ENCODE results near the gene CDKN3.

CDKN3 gene

DNA sequence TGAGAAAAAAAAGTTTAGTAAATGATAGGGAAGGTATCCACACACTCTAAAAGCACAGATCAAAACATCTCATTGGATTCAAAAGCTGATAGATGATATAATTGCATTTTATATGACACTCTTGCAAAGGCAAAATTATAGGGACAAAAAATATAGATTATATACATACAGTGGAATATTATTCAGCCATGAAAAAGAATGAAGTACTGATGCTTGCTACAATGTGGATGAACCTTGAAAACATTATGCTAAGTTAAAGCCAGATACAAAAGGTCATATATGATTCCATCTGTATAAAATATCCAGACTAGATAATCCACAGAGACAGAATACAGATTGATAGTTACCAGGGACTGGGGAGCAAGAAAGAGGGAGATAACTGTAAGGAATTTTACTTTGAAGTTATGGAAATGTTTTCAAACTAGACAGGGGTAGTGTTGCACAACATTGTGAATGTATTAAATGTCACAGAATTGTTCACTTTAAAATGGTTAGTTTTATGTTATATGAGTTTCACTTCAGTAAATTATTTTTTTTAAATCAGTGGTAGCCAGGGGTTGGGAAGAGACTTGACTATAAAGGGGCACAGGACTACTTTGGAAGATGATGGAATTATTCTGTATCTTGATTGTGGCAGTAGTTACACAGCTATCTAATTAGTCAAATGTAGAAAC, 41.7 kb upstream of the CDKN3 start:
- Histone ChIP-seq H3K9me3 (ENCODE audit: control insufficient read depth, low read length) (peaks cover 5% of the 10 kb centered on the region), H3K4me1 (ENCODE audit: control insufficient read depth, insufficient read depth, low read length) (no peaks in the 10 kb centered on the region), H3K4me3 (ENCODE audit: insufficient read depth, low read depth, low read length) (no peak overlapping the region), H3K27me3 (ENCODE audit: control insufficient read depth, insufficient read depth, low read length, poor library complexity, severe bottlenecking) (no peaks in the 10 kb centered on the region), H3K36me3 (ENCODE audit: control insufficient read depth, insufficient read depth, low read length) (no peaks in the 10 kb centered on the region), H3K27ac (ENCODE audit: insufficient read depth, low read depth, low read length, poor library complexity, severe bottlenecking) (no peak overlapping the region)

DNA sequence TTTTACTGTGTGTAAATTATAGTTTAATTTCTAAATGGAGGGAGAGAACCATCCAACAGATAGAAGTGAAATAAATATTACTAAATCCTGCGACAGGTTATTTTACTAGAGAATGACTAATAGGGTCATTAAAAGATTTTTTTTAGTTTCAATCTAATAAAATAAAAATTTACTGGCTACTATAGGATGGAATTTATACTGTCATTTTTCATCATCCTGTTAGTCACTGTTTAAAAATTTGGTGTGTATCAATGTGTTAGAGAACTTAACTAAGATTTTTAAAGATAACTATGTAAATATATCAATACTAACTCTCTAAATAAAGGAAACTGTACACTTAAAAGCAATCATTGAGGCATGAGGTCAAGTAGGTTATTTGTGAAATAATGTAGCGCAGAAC, 41.1 kb upstream of the CDKN3 start:
- peaks cover 5% of the 10 kb centered on the region for H3K9me3 ChIP-seq (ENCODE audit: control insufficient read depth, low read length)
- H3K4me1 ChIP-seq (ENCODE audit: control insufficient read depth, insufficient read depth, low read length): peaks cover 3% of the 10 kb centered on the region
- H3K36me3 ChIP-seq (ENCODE audit: control insufficient read depth, insufficient read depth, low read length): no peaks in the 10 kb centered on the region
- no peak overlapping the region for H3K27ac ChIP-seq (ENCODE audit: insufficient read depth, low read depth, low read length, poor library complexity, severe bottlenecking)
- peaks cover 2% of the 10 kb centered on the region for H3K27me3 ChIP-seq (ENCODE audit: control insufficient read depth, insufficient read depth, low read length, poor library complexity, severe bottlenecking)
- WGBS, 2 experiments: 100% methylated on average over 1 of the region's 2 CpGs
- H3K4me3 ChIP-seq (ENCODE audit: insufficient read depth, low read depth, low read length): no peak overlapping the region

DNA sequence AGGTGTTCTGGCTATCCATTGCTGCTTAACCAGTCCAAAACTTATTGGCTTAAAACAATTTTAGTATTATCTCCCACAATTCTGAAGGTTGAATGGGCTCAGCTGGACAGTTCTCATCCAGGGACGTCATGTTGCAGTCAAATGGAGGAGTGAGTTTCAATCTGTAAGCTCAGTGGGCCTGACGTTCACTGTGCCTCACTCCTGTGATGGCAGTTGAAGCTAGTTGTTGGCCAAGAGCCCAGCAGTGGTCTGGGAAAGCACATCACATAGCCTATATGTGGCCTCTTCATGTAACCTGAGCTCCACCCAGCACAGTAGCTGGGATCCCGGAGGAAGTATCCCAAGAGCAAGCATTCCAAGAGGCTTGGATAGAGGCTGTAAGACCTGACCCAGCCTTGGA, 40.6 kb upstream of the CDKN3 start:
- WGBS, 2 experiments: 76 to 85% methylated on average over 3 of the region's 3 CpGs
- Histone ChIP-seq H3K4me1 (ENCODE audit: control insufficient read depth, insufficient read depth, low read length) (peaks cover 4% of the 10 kb centered on the region), H3K9me3 (ENCODE audit: control insufficient read depth, low read length) (peaks cover 5% of the 10 kb centered on the region), H3K27me3 (ENCODE audit: control insufficient read depth, insufficient read depth, low read length, poor library complexity, severe bottlenecking) (peaks cover 7% of the 10 kb centered on the region), H3K27ac (ENCODE audit: insufficient read depth, low read depth, low read length, poor library complexity, severe bottlenecking) (no peak overlapping the region), H3K36me3 (ENCODE audit: control insufficient read depth, insufficient read depth, low read length) (no peaks in the 10 kb centered on the region), H3K4me3 (ENCODE audit: insufficient read depth, low read depth, low read length) (no peak overlapping the region)

DNA sequence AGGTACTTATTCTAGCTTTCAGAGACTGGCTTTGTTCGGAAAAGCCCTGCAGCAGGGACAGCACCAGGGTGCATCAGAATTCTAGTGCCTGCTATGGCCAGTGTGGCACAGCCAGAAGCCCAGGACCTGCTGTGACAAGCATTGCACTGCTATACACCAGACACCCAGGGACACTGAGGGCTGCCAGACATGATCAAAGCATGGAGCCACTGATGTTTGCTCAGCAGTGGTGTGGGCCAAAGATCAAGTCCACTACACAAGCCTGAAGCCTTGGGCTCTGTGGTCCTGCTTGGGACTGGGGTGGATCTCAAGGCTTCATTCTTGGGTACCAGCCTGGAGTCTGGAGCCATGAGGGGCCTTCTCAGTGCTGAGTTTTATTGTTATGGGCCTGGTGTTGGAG, 36.1 kb upstream of the CDKN3 start:
- H3K27me3 ChIP-seq (ENCODE audit: control insufficient read depth, insufficient read depth, low read length, poor library complexity, severe bottlenecking): peaks cover 22% of the 10 kb centered on the region
- H3K36me3 ChIP-seq (ENCODE audit: control insufficient read depth, insufficient read depth, low read length): no peaks in the 10 kb centered on the region
- WGBS, 2 experiments: 73 to 78% methylated on average over 1 of the region's 1 CpG
- H3K4me3 ChIP-seq (ENCODE audit: insufficient read depth, low read depth, low read length): no peak overlapping the region
- peaks cover 14% of the 10 kb centered on the region for H3K4me1 ChIP-seq (ENCODE audit: control insufficient read depth, insufficient read depth, low read length)
- no peaks in the 10 kb centered on the region for H3K9me3 ChIP-seq (ENCODE audit: control insufficient read depth, low read length)
- H3K27ac ChIP-seq (ENCODE audit: insufficient read depth, low read depth, low read length, poor library complexity, severe bottlenecking): no peak overlapping the region

DNA sequence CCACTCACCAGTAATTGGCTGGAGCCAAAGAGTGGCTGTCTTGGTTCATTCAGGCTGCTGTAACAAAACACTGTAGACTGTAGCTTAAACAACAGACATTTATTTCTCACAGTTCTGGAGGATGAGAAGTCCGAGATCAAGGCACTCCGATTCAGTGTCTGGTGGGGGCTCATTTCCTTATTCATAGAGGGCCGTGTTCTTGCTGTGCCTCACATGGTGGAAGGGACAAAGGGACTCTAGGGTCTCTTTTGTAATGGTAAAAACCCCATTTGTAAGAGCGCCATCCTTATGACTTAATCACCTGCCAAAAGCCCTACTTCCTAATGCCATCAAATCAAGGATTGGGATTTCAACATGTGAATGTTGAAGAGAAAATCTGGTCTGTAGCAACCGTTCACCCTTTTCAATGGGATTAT, 34.7 kb upstream of the CDKN3 start:
- WGBS, 2 experiments: 1% methylated on average over 5 of the region's 5 CpGs
- no peak overlapping the region for H3K27ac ChIP-seq (ENCODE audit: insufficient read depth, low read depth, low read length, poor library complexity, severe bottlenecking)
- H3K27me3 ChIP-seq (ENCODE audit: control insufficient read depth, insufficient read depth, low read length, poor library complexity, severe bottlenecking): peaks cover 22% of the 10 kb centered on the region
- no peaks in the 10 kb centered on the region for H3K9me3 ChIP-seq (ENCODE audit: control insufficient read depth, low read length)
- H3K4me3 ChIP-seq (ENCODE audit: insufficient read depth, low read depth, low read length): no peak overlapping the region
- H3K36me3 ChIP-seq (ENCODE audit: control insufficient read depth, insufficient read depth, low read length): no peaks in the 10 kb centered on the region
- peaks cover 14% of the 10 kb centered on the region for H3K4me1 ChIP-seq (ENCODE audit: control insufficient read depth, insufficient read depth, low read length)

DNA sequence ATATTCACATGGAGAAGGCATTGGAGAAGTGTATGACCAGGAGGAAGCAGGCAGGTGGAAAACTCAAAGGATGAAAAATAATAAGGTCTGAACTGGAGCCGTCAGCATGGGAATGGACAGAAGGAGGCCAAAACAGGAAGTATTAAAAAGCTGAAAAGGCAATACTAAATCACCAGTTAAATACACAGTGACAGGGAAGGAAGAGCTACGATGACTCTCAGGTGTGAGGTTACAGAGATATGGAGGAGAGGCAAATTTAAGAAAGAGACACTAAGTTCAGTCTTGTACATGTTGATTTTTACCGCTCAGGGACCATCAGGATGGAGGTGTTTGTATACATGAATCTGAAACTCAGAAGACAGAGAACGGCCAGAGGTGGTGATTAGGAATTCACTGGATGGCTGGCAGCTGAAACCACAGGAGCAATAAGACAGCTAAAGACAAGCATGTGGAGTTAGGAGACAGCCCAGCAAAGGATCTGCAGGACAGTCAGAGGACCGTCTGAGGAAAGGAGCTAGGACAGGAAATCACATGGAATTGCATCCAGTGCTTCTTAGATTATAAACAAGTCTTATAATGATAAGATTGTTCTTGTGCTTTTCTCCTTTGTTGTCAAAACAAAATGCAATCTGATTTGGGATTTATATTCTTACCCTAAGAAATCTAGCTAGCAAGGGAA, 33.9 kb upstream of the CDKN3 start:
- Histone ChIP-seq H3K27ac (ENCODE audit: insufficient read depth, low read depth, low read length, poor library complexity, severe bottlenecking) (peak overlapping the region; percentile 16), H3K27me3 (ENCODE audit: control insufficient read depth, insufficient read depth, low read length, poor library complexity, severe bottlenecking) (peaks cover 22% of the 10 kb centered on the region), H3K4me3 (ENCODE audit: insufficient read depth, low read depth, low read length) (no peak overlapping the region), H3K36me3 (ENCODE audit: control insufficient read depth, insufficient read depth, low read length) (no peaks in the 10 kb centered on the region), H3K4me1 (ENCODE audit: control insufficient read depth, insufficient read depth, low read length) (peaks cover 14% of the 10 kb centered on the region), H3K9me3 (ENCODE audit: control insufficient read depth, low read length) (no peaks in the 10 kb centered on the region)
- WGBS, 2 experiments: 34 to 39% methylated on average over 5 of the region's 5 CpGs

DNA sequence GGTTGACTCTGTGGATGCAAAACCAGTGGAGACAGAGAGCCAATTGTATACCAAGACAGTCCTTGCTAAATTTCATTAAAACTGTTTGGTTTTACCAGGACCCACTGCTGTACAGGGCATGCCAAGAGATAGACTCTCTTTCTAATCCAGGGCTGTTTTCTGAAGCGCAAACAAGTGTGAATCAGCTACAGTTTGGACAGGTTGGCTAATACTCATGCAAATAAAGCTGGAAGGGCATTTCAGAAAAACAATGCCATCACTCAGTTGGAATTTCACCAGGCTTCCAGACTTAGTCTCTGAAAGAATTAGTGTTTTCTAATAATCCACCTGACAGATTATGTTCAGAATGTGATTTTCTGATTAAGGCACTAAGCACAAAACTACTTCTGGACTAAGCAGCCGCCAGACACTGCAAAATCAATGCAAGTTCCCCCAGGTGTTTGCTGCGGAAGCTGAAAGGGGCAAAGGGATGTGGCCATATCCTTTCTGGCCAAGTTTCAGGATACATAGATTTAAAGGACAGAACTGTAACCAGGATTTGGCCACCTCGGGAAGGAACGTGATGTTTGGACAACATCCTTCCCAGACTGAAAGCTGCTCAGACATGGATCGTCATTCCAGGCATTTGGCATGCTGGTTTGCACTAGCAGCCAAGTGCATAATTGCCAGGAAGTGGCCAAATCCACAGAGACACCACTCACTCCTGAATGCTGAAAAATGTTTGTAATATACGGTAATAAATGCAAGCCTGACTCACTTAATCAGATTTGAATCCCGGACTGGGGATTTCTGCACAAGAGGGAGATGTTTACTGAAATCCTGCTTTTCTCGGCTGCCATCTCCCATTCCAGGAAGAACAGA, 32.0 kb upstream of the CDKN3 start:
- Histone ChIP-seq H3K9me3 (ENCODE audit: control insufficient read depth, low read length) (no peaks in the 10 kb centered on the region), H3K27ac (ENCODE audit: insufficient read depth, low read depth, low read length, poor library complexity, severe bottlenecking) (no peak overlapping the region), H3K4me3 (ENCODE audit: insufficient read depth, low read depth, low read length) (no peak overlapping the region), H3K36me3 (ENCODE audit: control insufficient read depth, insufficient read depth, low read length) (no peaks in the 10 kb centered on the region), H3K27me3 (ENCODE audit: control insufficient read depth, insufficient read depth, low read length, poor library complexity, severe bottlenecking) (peaks cover 22% of the 10 kb centered on the region), H3K4me1 (ENCODE audit: control insufficient read depth, insufficient read depth, low read length) (peaks cover 14% of the 10 kb centered on the region)
- WGBS, 2 experiments: 82 to 83% methylated on average over 9 of the region's 9 CpGs

DNA sequence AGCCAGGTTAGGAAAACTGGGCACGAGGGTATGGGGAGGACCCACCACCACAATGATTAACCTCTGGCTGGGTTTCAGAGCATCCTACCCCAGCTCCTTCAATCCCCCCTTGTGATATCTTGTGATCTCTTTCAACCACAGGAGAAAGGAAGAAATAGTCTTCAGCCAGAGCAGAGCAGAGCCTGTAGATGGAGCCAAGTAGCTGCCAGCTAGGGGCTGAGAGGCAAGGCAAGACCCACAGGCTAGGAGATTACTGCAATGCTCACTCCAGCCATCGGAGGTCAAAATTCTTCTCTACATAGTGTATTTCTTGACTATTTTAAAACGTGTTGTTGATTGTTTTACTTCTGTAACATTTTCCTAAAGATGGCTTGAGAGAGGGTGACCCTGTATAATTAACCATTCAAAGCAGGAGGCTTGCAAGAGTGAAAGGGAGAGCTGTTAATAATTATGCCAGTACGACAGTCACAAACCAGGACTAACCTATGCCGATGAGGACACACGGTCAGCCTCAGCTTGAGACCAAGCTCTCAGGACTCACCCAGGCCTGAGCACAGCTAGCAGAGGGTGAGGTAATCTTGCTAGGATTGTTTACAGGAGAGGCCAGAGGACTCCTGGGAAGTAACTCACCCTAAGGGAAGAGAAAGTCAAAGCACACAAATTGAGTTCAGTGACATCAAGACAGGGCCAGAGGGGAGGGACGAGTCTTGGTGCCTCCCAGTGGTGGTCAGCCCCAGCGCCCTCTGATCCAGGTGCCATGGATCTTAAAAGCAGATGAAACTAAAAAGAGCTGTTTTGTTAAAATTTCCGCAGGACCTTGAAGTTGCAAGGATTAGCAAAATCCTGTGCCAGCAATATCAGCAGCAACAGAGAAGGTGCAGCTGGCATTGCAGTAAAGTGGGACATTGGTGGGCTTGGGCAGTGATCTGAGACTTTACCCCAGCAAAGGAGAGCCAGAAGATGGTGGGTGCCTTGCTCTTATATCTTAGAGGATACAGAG, 29.8 kb upstream of the CDKN3 start:
- WGBS, 2 experiments: 61% methylated on average over 8 to 9 of the region's 9 CpGs
- Histone ChIP-seq H3K36me3 (ENCODE audit: control insufficient read depth, insufficient read depth, low read length) (no peaks in the 10 kb centered on the region), H3K27me3 (ENCODE audit: control insufficient read depth, insufficient read depth, low read length, poor library complexity, severe bottlenecking) (peaks cover 14% of the 10 kb centered on the region), H3K4me1 (ENCODE audit: control insufficient read depth, insufficient read depth, low read length) (peaks cover 10% of the 10 kb centered on the region), H3K4me3 (ENCODE audit: insufficient read depth, low read depth, low read length) (no peak overlapping the region), H3K27ac (ENCODE audit: insufficient read depth, low read depth, low read length, poor library complexity, severe bottlenecking) (peak overlapping the region; percentile 36), H3K9me3 (ENCODE audit: control insufficient read depth, low read length) (no peaks in the 10 kb centered on the region)

DNA sequence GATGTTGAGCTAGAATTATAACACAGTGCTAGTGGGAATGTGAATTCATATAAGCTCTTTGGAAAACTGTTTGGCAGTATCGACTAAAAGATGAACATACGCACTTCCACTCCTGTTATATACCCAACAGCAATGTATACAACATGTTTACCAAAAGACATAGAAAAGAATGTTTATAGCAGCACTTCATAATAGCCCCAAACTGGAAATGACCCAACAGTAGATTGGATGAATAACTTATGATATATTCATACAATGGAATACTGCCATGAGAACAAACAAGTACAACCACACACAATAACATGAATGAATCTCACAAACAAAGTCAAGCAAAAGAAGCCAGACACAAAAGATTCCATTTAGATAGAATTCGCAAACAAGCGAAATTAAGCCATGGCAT, 28.5 kb upstream of the CDKN3 start:
- Histone ChIP-seq H3K4me3 (ENCODE audit: insufficient read depth, low read depth, low read length) (no peak overlapping the region), H3K27ac (ENCODE audit: insufficient read depth, low read depth, low read length, poor library complexity, severe bottlenecking) (no peak overlapping the region), H3K27me3 (ENCODE audit: control insufficient read depth, insufficient read depth, low read length, poor library complexity, severe bottlenecking) (peaks cover 10% of the 10 kb centered on the region), H3K36me3 (ENCODE audit: control insufficient read depth, insufficient read depth, low read length) (no peaks in the 10 kb centered on the region), H3K9me3 (ENCODE audit: control insufficient read depth, low read length) (no peaks in the 10 kb centered on the region), H3K4me1 (ENCODE audit: control insufficient read depth, insufficient read depth, low read length) (no peaks in the 10 kb centered on the region)
- 71 to 73% methylated on average over 4 of the region's 4 CpGs for WGBS, 2 experiments

All from ectodermal cell (in vitro differentiated cells).